ENCODE results near the gene PNPT1.

Gene PNPT1

DNA sequence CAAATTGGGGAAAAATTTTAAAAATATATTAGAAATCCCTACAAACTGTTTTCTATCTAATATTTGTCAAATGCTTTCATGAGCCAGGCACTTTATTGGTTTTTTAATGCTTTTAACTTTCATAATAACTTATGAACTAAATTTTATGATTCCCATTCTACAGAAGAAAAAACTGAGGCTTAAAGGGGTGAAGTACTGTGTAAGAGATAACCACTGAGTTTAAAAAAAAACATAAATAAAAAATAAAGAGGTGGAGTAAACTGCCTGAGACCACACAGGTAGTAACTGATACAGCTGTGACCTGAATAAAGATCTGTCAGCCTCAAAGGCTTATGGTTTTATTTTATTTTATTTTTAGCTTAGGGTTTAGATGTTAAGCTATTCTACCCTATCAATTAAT is 24.7 kb downstream of the PNPT1 start:
- Histone ChIP-seq H3K79me2 (ENCODE audit: low read length) (no peaks in the 10 kb centered on the region), H3K9me3 (ENCODE audit: insufficient read depth, low read length) (no peaks in the 10 kb centered on the region), H3K36me3 (replicated peaks; ENCODE audit: low read depth, low read length) (peaks cover 22% of the 10 kb centered on the region), H3K9ac (ENCODE audit: low read length) (no peak overlapping the region), H3K4me2 (ENCODE audit: low read length) (no peak overlapping the region), H4K20me1 (ENCODE audit: insufficient read depth, low read length) (no peaks in the 10 kb centered on the region), H2AFZ (ENCODE audit: low read depth, low read length) (no peak overlapping the region), H3K27ac (ENCODE audit: low read length) (no peak overlapping the region), H3K4me1 (ENCODE audit: low read length) (no peaks in the 10 kb centered on the region), H3K27me3 (ENCODE audit: low read depth, low read length) (no peaks in the 10 kb centered on the region), H3K4me3 (ENCODE audit: low read length) (no peak overlapping the region)
- TF ChIP-seq, protein P1, sequence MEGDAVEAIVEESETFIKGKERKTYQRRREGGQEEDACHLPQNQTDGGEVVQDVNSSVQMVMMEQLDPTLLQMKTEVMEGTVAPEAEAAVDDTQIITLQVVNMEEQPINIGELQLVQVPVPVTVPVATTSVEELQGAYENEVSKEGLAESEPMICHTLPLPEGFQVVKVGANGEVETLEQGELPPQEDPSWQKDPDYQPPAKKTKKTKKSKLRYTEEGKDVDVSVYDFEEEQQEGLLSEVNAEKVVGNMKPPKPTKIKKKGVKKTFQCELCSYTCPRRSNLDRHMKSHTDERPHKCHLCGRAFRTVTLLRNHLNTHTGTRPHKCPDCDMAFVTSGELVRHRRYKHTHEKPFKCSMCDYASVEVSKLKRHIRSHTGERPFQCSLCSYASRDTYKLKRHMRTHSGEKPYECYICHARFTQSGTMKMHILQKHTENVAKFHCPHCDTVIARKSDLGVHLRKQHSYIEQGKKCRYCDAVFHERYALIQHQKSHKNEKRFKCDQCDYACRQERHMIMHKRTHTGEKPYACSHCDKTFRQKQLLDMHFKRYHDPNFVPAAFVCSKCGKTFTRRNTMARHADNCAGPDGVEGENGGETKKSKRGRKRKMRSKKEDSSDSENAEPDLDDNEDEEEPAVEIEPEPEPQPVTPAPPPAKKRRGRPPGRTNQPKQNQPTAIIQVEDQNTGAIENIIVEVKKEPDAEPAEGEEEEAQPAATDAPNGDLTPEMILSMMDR (IDR thresholded peaks at IDR 0.05; ENCODE audit: low read depth, low read length), result no peak
- no peak for TF ChIP-seq EZH2phosphoT487 (IDR thresholded peaks at IDR 0.05; ENCODE audit: low read depth)

DNA sequence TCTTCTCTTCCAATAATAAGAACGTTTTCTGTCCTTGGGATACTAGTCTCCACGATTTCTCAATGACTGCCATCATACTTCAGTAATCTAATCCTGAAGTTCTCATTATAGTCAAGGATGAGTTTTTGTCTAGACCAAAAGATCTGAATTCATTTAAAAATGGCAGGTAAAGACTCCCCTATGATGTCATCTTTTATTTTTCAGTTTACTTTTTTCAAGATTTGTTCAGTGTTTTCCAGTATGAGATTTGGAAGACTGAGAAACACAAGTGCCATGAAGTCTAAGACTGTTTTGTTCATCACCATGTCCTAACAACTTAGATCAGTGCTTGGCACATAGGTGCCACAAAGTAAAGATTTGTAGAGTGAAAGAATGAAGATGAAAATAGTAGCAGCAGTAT is 40.4 kb downstream of the PNPT1 start:
- no peaks in the 10 kb centered on the region for H3K9me3 ChIP-seq (ENCODE audit: insufficient read depth, low read length)
- no peaks in the 10 kb centered on the region for H3K79me2 ChIP-seq (ENCODE audit: low read length)
- TF ChIP-seq, protein P1 (IDR thresholded peaks at IDR 0.05; ENCODE audit: low read depth, low read length), result no peak
- TF ChIP-seq EZH2phosphoT487 (IDR thresholded peaks at IDR 0.05; ENCODE audit: low read depth), result no peak
- H2AFZ ChIP-seq (ENCODE audit: low read depth, low read length), result no peak overlapping the region
- no peak overlapping the region for H3K4me3 ChIP-seq (ENCODE audit: low read length)
- no peak overlapping the region for H3K9ac ChIP-seq (ENCODE audit: low read length)
- H3K4me2 ChIP-seq (ENCODE audit: low read length), result no peak overlapping the region
- no peaks in the 10 kb centered on the region for H3K27me3 ChIP-seq (ENCODE audit: low read depth, low read length)
- H4K20me1 ChIP-seq (ENCODE audit: insufficient read depth, low read length), result no peaks in the 10 kb centered on the region
- no peak overlapping the region for H3K27ac ChIP-seq (ENCODE audit: low read length)
- H3K4me1 ChIP-seq (ENCODE audit: low read length), result no peaks in the 10 kb centered on the region
- peaks cover 39% of the 10 kb centered on the region for H3K36me3 ChIP-seq (replicated peaks; ENCODE audit: low read depth, low read length)

DNA sequence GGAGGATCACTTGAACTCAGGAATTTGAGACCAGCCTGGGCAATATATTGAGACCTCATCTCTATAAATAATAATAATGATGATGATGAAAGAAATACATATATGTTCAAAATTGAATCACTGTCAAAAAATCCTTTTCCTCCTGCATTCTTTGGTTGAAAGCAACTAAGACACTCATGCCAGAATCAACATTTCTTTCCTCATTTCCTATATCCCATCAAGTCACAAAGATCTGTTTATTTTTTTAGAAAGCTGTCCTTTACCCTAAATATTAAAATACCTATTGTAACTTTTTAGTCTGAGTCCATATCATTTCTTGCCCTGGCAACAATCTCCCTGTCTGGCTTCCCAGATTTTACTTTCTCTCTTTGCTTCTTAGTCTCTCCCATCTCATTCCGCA is 44.4 kb downstream of the PNPT1 start:
- Histone ChIP-seq H2AFZ (ENCODE audit: low read depth, low read length) (no peak overlapping the region), H3K36me3 (replicated peaks; ENCODE audit: low read depth, low read length) (peaks cover 29% of the 10 kb centered on the region), H3K27ac (ENCODE audit: low read length) (no peak overlapping the region), H3K9ac (ENCODE audit: low read length) (no peak overlapping the region), H3K9me3 (ENCODE audit: insufficient read depth, low read length) (no peaks in the 10 kb centered on the region), H3K79me2 (ENCODE audit: low read length) (no peaks in the 10 kb centered on the region), H3K27me3 (ENCODE audit: low read depth, low read length) (no peaks in the 10 kb centered on the region), H3K4me3 (ENCODE audit: low read length) (no peak overlapping the region), H4K20me1 (ENCODE audit: insufficient read depth, low read length) (no peaks in the 10 kb centered on the region), H3K4me2 (ENCODE audit: low read length) (no peak overlapping the region), H3K4me1 (ENCODE audit: low read length) (no peaks in the 10 kb centered on the region)
- TF ChIP-seq, protein P1 (IDR thresholded peaks at IDR 0.05; ENCODE audit: low read depth, low read length), result no peak
- no peak for TF ChIP-seq EZH2phosphoT487 (IDR thresholded peaks at IDR 0.05; ENCODE audit: low read depth)

DNA sequence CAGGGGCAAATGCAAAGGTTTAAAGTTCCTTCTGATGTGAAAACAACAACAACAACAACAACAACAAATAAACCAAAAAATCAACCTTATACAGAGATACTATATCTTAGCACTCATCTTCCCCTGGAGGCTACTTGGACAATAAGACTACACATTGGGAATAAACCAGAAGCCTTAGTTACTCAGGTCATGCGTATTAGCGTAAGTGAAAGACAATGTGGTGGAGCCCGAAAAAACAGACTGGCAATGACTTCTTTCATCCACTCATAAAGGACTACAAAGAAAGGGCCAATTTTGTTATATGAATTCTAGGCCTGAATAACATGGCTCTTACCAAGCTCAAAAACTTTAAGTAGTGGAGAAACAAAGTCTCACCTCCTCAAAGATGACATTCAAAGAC is 56.8 kb downstream of the PNPT1 start:
- H3K27me3 ChIP-seq (ENCODE audit: low read depth, low read length), result no peaks in the 10 kb centered on the region
- H3K4me2 ChIP-seq (ENCODE audit: low read length), result no peak overlapping the region
- H3K36me3 ChIP-seq (replicated peaks; ENCODE audit: low read depth, low read length), result peaks cover 31% of the 10 kb centered on the region

More for the DNA sequence above, 56.8 kb downstream of the PNPT1 start:
- Histone ChIP-seq H3K9ac (ENCODE audit: low read length) (no peak overlapping the region), H3K4me3 (ENCODE audit: low read length) (no peak overlapping the region), H3K79me2 (ENCODE audit: low read length) (no peaks in the 10 kb centered on the region), H3K9me3 (ENCODE audit: insufficient read depth, low read length) (no peaks in the 10 kb centered on the region), H3K4me1 (ENCODE audit: low read length) (no peaks in the 10 kb centered on the region), H3K27ac (ENCODE audit: low read length) (no peak overlapping the region), H2AFZ (ENCODE audit: low read depth, low read length) (no peak overlapping the region), H4K20me1 (ENCODE audit: insufficient read depth, low read length) (no peaks in the 10 kb centered on the region)
- TF ChIP-seq, protein P1 (IDR thresholded peaks at IDR 0.05; ENCODE audit: low read depth, low read length), result no peak
- TF ChIP-seq EZH2phosphoT487 (IDR thresholded peaks at IDR 0.05; ENCODE audit: low read depth), result no peak

All from OCI-LY3 (cell line).